IMR-90 (cell line): ENCODE measurements around the gene ICAM2. TPM values are rescaled to one million over a fixed set of nuclear protein-coding genes. Genes with fewer than 3 reads are reported as not detected.
A peak's percentile ranks its signal among the peaks of the same experiment; 100 is the strongest.

ENCODE experiments used
- ATAC-seq: fragments of 200-7000 bp; cut with Tn5 transposase; 2 replicates; pipeline ENCODE4 v1.9.1; 2020; ENCODE audit warnings: low read depth, mild to moderate bottlenecking, moderate library complexity
- Bru-seq: library from RNA; stranded (reverse); fragments of 400-500 nt; gene quantifications from one replicate; lab custom pipeline; 2021; lab: Mats Ljungman, UMichigan
- BruChase-seq, 2 experiments: library from RNA; stranded (reverse); fragments of 400-500 nt; gene quantifications; one replicate each; lab custom pipeline; 2021; lab: Mats Ljungman, UMichigan
- BruUV-seq: library from RNA; stranded (reverse); fragments of 400-500 nt; replicated peaks from 2 replicates; lab custom pipeline; 2021; lab: Mats Ljungman, UMichigan
- CTCF ChIA-PET: fragments of 300-600 bp; formaldehyde crosslinking; extraction: SDS; loops from one replicate; lab custom pipeline; 2021; ENCODE audit warnings: antibody characterized with exemption; lab: Yijun Ruan, JAX
- POLR2A ChIA-PET: fragments of 300-600 bp; sonication (Branson Sonifier 250); formaldehyde crosslinking; loops from one replicate; lab custom pipeline; 2022; ENCODE audit warnings: antibody characterized with exemption; ENCODE audit not compliant: unreplicated experiment; lab: Charles Lee
- DNase-seq: peaks from one replicate; pipeline ENCODE4 v3.0.0; 2013
- H2AFZ ChIP-seq: replicated peaks from 2 replicates; pipeline ENCODE3; 2013; ENCODE audit warnings: low read length, mild to moderate bottlenecking; ENCODE audit not compliant: poor library complexity
- H2AK5ac ChIP-seq: 2 replicates; pipeline ENCODE4 v1.6.1; 2013; ENCODE audit warnings: low read depth, low read length, inconsistent platforms
- H2AK9ac ChIP-seq: replicated peaks from 2 replicates; pipeline ENCODE3; 2013; ENCODE audit warnings: mild to moderate bottlenecking, low read depth, low read length, moderate library complexity; ENCODE audit not compliant: poor library complexity
- H2BK120ac ChIP-seq: 2 replicates; pipeline ENCODE4 v1.6.1; 2013; ENCODE audit warnings: low read depth, low read length, inconsistent platforms
- H2BK15ac ChIP-seq: 3 replicates; pipeline ENCODE4 v1.6.1; 2013; ENCODE audit warnings: low read depth, low read length, inconsistent platforms
- H2BK20ac ChIP-seq: 2 replicates; pipeline ENCODE4 v1.6.1; 2013; ENCODE audit warnings: low read depth, mild to moderate bottlenecking, inconsistent platforms, low read length, moderate library complexity
- H2BK5ac ChIP-seq: 2 replicates; pipeline ENCODE4 v1.6.1; 2013; ENCODE audit warnings: mild to moderate bottlenecking, low read depth, low read length, inconsistent platforms; ENCODE audit not compliant: poor library complexity, severe bottlenecking
- H3K14ac ChIP-seq: replicated peaks from 2 replicates; pipeline ENCODE4 v1.6.1; 2013; ENCODE audit warnings: low read depth, low read length, inconsistent platforms
- H3K18ac ChIP-seq: 2 replicates; pipeline ENCODE4 v1.6.1; 2013; ENCODE audit warnings: low read depth, low read length, control low read depth
- H3K23ac ChIP-seq: 2 replicates; pipeline ENCODE4 v1.6.1; 2013; ENCODE audit warnings: low read depth, low read length, inconsistent platforms
- H3K27ac ChIP-seq: 2 replicates; pipeline ENCODE4 v1.5.1; 2013; ENCODE audit warnings: mild to moderate bottlenecking, control low read depth, low read length; ENCODE audit not compliant: insufficient read depth
- H3K27me3 ChIP-seq: 2 replicates; pipeline ENCODE4 v1.6.1; 2013; ENCODE audit warnings: low read length; ENCODE audit not compliant: control insufficient read depth, insufficient read depth
- H3K36me3 ChIP-seq: 2 replicates; pipeline ENCODE4 v1.6.1; 2013; ENCODE audit warnings: low read length, mixed read lengths; ENCODE audit not compliant: control insufficient read depth, insufficient read depth
- H3K4ac ChIP-seq: 2 replicates; pipeline ENCODE4 v1.6.1; 2013; ENCODE audit warnings: low read depth, low read length, inconsistent platforms
- H3K4me1 ChIP-seq: 2 replicates; pipeline ENCODE4 v1.6.1; 2013; ENCODE audit warnings: low read length, mixed read lengths; ENCODE audit not compliant: control insufficient read depth, insufficient read depth
- H3K4me2 ChIP-seq: 2 replicates; pipeline ENCODE4 v1.6.1; 2013; ENCODE audit warnings: low read depth, mild to moderate bottlenecking, control low read depth, low read length, moderate library complexity
- H3K4me3 ChIP-seq: 2 replicates; pipeline ENCODE4 v1.5.1; 2013; ENCODE audit warnings: low read depth, mild to moderate bottlenecking, control low read depth, low read length, moderate library complexity; ENCODE audit not compliant: insufficient read depth
- H3K56ac ChIP-seq: 2 replicates; pipeline ENCODE4 v1.6.1; 2013; ENCODE audit warnings: low read length, inconsistent platforms; ENCODE audit not compliant: insufficient read depth; ENCODE audit errors: extremely low read depth
- H3K79me1 ChIP-seq, 2 experiments: 2 replicates each; pipeline ENCODE4 v1.6.1; 2013; ENCODE audit warnings: low read length in 2 of 2, inconsistent platforms in 1 of 2, low read depth in 1 of 2
- H3K9ac ChIP-seq: 2 replicates; pipeline ENCODE4 v1.6.1; 2013; ENCODE audit warnings: low read depth, low read length, control low read depth
- H3K9me1 ChIP-seq: 2 replicates; pipeline ENCODE4 v1.6.1; 2013; ENCODE audit warnings: low read length, inconsistent platforms; ENCODE audit not compliant: insufficient read depth
- H3K9me3 ChIP-seq: 2 replicates; pipeline ENCODE4 v1.6.1; 2013; ENCODE audit warnings: low read length; ENCODE audit not compliant: control insufficient read depth, insufficient read depth
- H4K20me1 ChIP-seq: 2 replicates; pipeline ENCODE4 v1.6.1; 2013; ENCODE audit warnings: low read length, inconsistent platforms; ENCODE audit not compliant: insufficient read depth
- H4K5ac ChIP-seq: 2 replicates; pipeline ENCODE4 v1.6.1; 2013; ENCODE audit warnings: mild to moderate bottlenecking, low read depth, low read length, control low read depth
- H4K8ac ChIP-seq, 2 experiments: 2 replicates each; pipeline ENCODE4 v1.6.1; 2013; ENCODE audit warnings: low read depth in 2 of 2, low read length in 2 of 2, control low read depth in 1 of 2, inconsistent platforms in 1 of 2
- H4K91ac ChIP-seq: 2 replicates; pipeline ENCODE4 v1.6.1; 2013; ENCODE audit warnings: low read depth, low read length, inconsistent platforms; ENCODE audit not compliant: insufficient read depth
- BHLHE40 ChIP-seq: fragments of 150-350 bp; IDR thresholded peaks from 2 replicates; pipeline ENCODE4 v1.6.1; 2016; ENCODE audit warnings: mild to moderate bottlenecking, low read depth, low read length
- CEBPB ChIP-seq: IDR thresholded peaks from 2 replicates; pipeline ENCODE4 v1.6.1; 2012; ENCODE audit warnings: low read depth, low read length, improper control_type of control experiment
- CHD1 ChIP-seq: IDR thresholded peaks from 2 replicates; pipeline ENCODE4 v1.6.1; 2012; ENCODE audit warnings: low read depth, low read length, improper control_type of control experiment
- CTCF ChIP-seq: conservative IDR thresholded peaks from 2 replicates; pipeline ENCODE4 v1.5.1; 2012; ENCODE audit warnings: mild to moderate bottlenecking, low read depth, low read length, improper control_type of control experiment
- ELK1 ChIP-seq: fragments of 150-350 bp; IDR thresholded peaks from 2 replicates; pipeline ENCODE4 v1.6.1; 2016; ENCODE audit warnings: low read depth, mild to moderate bottlenecking, low read length, moderate library complexity, borderline replicate concordance
- FOS ChIP-seq: fragments of 150-350 bp; IDR thresholded peaks from 2 replicates; pipeline ENCODE4 v1.6.1; 2016; ENCODE audit warnings: low read depth, low read length
- MAFK ChIP-seq: IDR thresholded peaks from 2 replicates; pipeline ENCODE4 v1.6.1; 2012; ENCODE audit warnings: low read depth, low read length, improper control_type of control experiment
- MAZ ChIP-seq: IDR thresholded peaks from 2 replicates; pipeline ENCODE4 v1.6.1; 2012; ENCODE audit warnings: low read depth, mild to moderate bottlenecking, low read length, improper control_type of control experiment, moderate library complexity, borderline replicate concordance
- NFE2L2 ChIP-seq: fragments of 150-350 bp; IDR thresholded peaks from 2 replicates; pipeline ENCODE4 v1.6.1; 2016; ENCODE audit warnings: low read depth, mild to moderate bottlenecking, low read length
- POLR2A ChIP-seq: IDR thresholded peaks from 2 replicates; pipeline ENCODE4 v1.6.1; 2012; ENCODE audit warnings: mild to moderate bottlenecking, low read depth, low read length
- RFX5 ChIP-seq: IDR thresholded peaks from 2 replicates; pipeline ENCODE4 v1.8.0; 2012; ENCODE audit warnings: low read depth, mild to moderate bottlenecking, low read length, moderate library complexity
- SMC3 ChIP-seq: fragments of 150-350 bp; IDR thresholded peaks from 2 replicates; pipeline ENCODE4 v1.6.1; 2016; ENCODE audit warnings: low read depth, mild to moderate bottlenecking, antibody characterized with exemption, low read length, moderate library complexity
- USF2 ChIP-seq: fragments of 150-350 bp; IDR thresholded peaks from 2 replicates; pipeline ENCODE4 v1.6.1; 2017; ENCODE audit warnings: mild to moderate bottlenecking, antibody characterized with exemption, low read length, low read depth
- WGBS, 2 experiments: methylation state at CpG; one replicate each; pipeline versions ENCODE4 v1.1.5 to v1.1.7; 2013; ENCODE audit warnings: missing lambda C conversion rate in 2 of 2; ENCODE audit not compliant: insufficient read length in 1 of 2; ENCODE audit errors: extremely low coverage in 2 of 2; 5-methylcytosine and 5-hydroxymethylcytosine counted together
- dilution Hi-C: fragments of 300-500 bp; cut with HindIII; formaldehyde crosslinking; loops from one replicate; pipeline ENCODE4 v1.14.3; 2018; ENCODE audit warnings: low sequenced_read_pairs; ENCODE audit not compliant: unreplicated experiment
- in situ Hi-C: fragments of 300-500 bp; cut with MboI; formaldehyde crosslinking; loops from 3 replicates; pipeline ENCODE4 v1.14.3; 2019; ENCODE audit warnings: low sequenced_read_pairs, inconsistent platforms, mixed read lengths
- intact Hi-C: fragments of 100-400 bp; cut with micrococcal nuclease; formaldehyde crosslinking; loops from 2 replicates; pipeline ENCODE4 v1.10.0; 2022
- long read RNA-seq: library from polyadenylated mRNA; unstranded; transcript quantifications from one replicate; pipeline ENCODE4 v2.0.0, GENCODE V29; 2021; ENCODE audit not compliant: unreplicated experiment
- polyA plus RNA-seq, 3 experiments: library from polyadenylated mRNA; depleted of rRNA; stranded (reverse); fragments of >200 nt; gene quantifications; 2 replicates each; pipeline ENCODE4 v1.2.3, GENCODE V29; 2012; ENCODE audit warnings: low replicate concordance in 1 of 3
- total RNA-seq: library from RNA; depleted of rRNA; stranded (reverse); fragments of >200 nt; gene quantifications from 2 replicates; pipeline ENCODE4 v1.2.3, GENCODE V29; 2012; rRNA removed

ICAM2 gene
- total RNA-seq (0.28 TPM in 1 of 2 replicates, not detected in the other), polyA plus RNA-seq (2012; rRNA removed) (0.12 and 0.17 TPM in 2 replicates), Bru-seq, nascent RNA (percentile 12 among the genes with signal in this experiment), BruChase-seq, experiment 1, labeled RNA remaining after a 6-hour chase (percentile 5 among the genes with signal in this experiment), BruChase-seq, experiment 2, labeled RNA remaining after a 2-hour chase (percentile 8 among the genes with signal in this experiment)
- polyA plus RNA-seq (2012; cell fraction: cytosol; rRNA removed), result 0.38 and 0.51 TPM in 2 replicates
- polyA plus RNA-seq (2012; cell fraction: nucleus; rRNA removed; ENCODE audit: low replicate concordance), result 0.08 and 0.14 TPM in 2 replicates
- long read RNA-seq, result 0 reads

GRCh38 chr17:64020056-64020766, at the start of gene ICAM2:
ICAM2 (minus strand) TSS chr17:64020633; CDS start chr17:64006691, 13,942 bp downstream.
- H3K9me3 ChIP-seq, result no peaks in the 10 kb centered on the region
- intact Hi-C loops, result no loop called here
- H3K56ac ChIP-seq, result no peak within 1 kb of the TSS
- H3K27ac ChIP-seq, result no peak within 1 kb of the TSS
- no peak within 1 kb of the TSS for H3K14ac ChIP-seq
- no TSS peak for BruUV-seq
- ChIA-PET CTCF (interaction anchor here (1.4 to 1.8 kb wide), 2 partner anchors 8 to 101 kb away, joined by 6 read pairs; no protein-coding TSS in a partner anchor), POLR2A (no interaction called here)
- no peak within 1 kb of the TSS for H2BK15ac ChIP-seq
- no peak within 1 kb of the TSS for H3K23ac ChIP-seq
- dilution Hi-C loops, result no loop called here
- no peak within 1 kb of the TSS for H3K9ac ChIP-seq
- in situ Hi-C loops, result loop anchor here (10.0 kb wide), 2 partner anchors 105 to 265 kb away; partner anchors contain the start of genes CSHL1 and GH1
- no peak within 1 kb of the TSS for H2BK120ac ChIP-seq
- no peak within 1 kb of the TSS for H4K8ac ChIP-seq
- H3K4me3 ChIP-seq, result no peak within 1 kb of the TSS
- no peak within 1 kb of the TSS for H2AK5ac ChIP-seq
- H2BK5ac ChIP-seq, result no peak within 1 kb of the TSS
- H3K4me1 ChIP-seq, result no peaks in the 10 kb centered on the region
- H3K27me3 ChIP-seq, result peaks cover 10% of the 10 kb centered on the region
- peak within 1 kb of the TSS; percentile 30; the same call in 1 of the 2 replicates for H3K4me2 ChIP-seq
- no peaks in the 10 kb centered on the region for H3K79me1 ChIP-seq
- ATAC-seq, result no peak
- H3K9me1 ChIP-seq, result no peaks in the 10 kb centered on the region
- no peaks in the 10 kb centered on the region for H4K20me1 ChIP-seq
- peak within 1 kb of the TSS; percentile 84 for H2AFZ ChIP-seq
- no peak within 1 kb of the TSS for H4K91ac ChIP-seq
- WGBS, 2 experiments, result 67% methylated on average over 2 of the region's 23 CpGs; no CpG with 5 or more reads in 1 of the 2 experiments
- H3K18ac ChIP-seq, result no peak within 1 kb of the TSS
- H4K5ac ChIP-seq, result no peak within 1 kb of the TSS
- no peak within 1 kb of the TSS for H3K4ac ChIP-seq
- H2BK20ac ChIP-seq, result no peak within 1 kb of the TSS
- H3K36me3 ChIP-seq, result no peaks in the 10 kb centered on the region
- H2AK9ac ChIP-seq, result no peak within 1 kb of the TSS
- no peak for DNase-seq
- TF ChIP-seq SMC3 (no peak), POLR2A (no peak), MAFK (no peak), FOS (no peak), NFE2L2 (no peak), CHD1 (no peak), RFX5 (no peak), CTCF (no peak), CEBPB (no peak), USF2 (no peak), MAZ (no peak), BHLHE40 (no peak), ELK1 (no peak)
